Occipital lobe (tissue), 2 donors: Measurements from ENCODE around the gene MUC5AC. TPM values are rescaled to one million over a fixed set of nuclear protein-coding genes. Genes with fewer than 3 reads are reported as not detected.
"Not testable (repeated sequence)": the region's sequence is repeated elsewhere in the genome, so short reads cannot be mapped to it uniquely, and the experiment has no call there.

Source experiments
- DNase-seq: peaks from one replicate; lab custom pipeline; 2025; lab: John Stamatoyannopoulos, UW
- total RNA-seq: library from RNA; depleted of rRNA; stranded (reverse); fragments of >200 nt; gene quantifications from one replicate; pipeline ENCODE4 v1.2.3, GENCODE V29; 2014

The MUC5AC gene
- total RNA-seq, 1 donor from 2014 or later = not detected

DNA sequence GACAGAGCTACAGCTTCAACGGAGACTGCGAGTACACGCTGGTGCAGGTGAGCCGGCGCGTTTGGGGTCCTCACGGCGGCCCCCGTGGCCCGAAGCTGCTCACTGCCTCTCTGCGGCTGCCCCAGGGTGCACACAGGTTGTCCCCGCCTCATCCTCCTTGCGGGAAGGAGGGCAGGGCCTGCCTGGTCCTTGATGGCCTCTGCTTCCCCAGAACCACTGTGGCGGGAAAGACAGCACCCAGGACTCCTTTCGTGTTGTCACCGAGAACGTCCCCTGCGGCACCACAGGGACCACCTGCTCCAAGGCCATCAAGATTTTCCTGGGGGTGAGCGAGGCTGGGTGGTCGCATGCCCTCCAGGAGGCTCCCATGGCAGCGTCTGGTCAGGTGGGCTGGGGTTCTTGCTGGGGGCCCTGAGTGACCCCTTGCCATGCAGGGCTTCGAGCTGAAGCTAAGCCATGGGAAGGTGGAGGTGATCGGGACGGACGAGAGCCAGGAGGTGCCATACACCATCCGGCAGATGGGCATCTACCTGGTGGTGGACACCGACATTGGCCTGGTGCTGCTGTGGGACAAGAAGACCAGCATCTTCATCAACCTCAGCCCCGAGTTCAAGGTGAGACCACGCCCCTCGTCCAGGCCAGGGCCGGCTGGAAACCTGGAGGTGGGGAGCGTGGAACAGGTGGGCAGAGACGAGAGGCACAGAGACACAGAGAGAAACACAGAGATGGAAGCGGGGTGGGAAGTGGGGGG lies 19.4 kb downstream of the MUC5AC start:
- DNase-seq = no peak

DNA sequence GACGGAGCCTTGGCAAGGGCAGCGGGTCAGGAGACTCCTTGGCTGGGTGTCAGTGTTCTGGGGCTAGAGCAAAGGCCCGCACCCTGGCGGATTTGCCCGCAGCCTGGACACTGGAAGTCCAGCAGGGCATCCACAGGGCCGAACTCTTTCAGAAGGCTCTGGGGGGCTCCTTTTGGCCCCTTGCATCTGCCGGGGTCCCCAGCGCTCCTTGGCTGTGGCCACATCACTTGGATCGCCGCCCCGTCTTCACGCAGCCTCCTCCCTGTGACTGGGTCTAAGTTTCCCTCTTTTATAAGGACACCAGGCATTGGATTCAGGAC lies 20.0 kb downstream of the MUC5AC start:
- no peak for DNase-seq

DNA sequence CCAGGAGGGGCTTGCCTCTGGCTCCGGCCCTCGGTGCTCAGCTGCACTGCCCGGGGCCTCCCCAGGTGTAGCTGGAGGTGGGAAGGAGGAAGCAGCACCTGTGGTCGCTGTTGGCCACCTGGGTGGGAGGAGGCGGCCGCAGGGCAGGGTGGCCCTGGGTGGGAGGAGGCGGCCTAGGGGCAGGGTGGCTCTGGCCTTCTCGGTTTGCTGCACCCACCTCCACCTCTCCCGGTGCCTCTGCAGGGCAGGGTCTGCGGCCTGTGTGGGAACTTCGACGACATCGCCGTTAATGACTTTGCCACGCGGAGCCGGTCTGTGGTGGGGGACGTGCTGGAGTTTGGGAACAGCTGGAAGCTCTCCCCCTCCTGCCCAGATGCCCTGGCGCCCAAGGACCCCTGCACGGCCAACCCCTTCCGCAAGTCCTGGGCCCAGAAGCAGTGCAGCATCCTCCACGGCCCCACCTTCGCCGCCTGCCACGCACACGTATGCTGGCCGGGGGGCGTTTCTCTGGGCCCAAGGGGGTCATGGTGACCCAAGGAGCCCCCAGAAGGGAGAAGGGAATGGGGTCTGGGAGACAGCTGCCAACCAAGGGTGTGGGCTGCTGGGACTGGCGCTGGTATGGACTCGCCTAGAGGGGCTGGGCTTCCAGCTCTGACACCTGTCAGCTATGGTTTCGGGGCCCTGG lies 20.6 kb downstream of the MUC5AC start:
- DNase-seq = no peak

DNA sequence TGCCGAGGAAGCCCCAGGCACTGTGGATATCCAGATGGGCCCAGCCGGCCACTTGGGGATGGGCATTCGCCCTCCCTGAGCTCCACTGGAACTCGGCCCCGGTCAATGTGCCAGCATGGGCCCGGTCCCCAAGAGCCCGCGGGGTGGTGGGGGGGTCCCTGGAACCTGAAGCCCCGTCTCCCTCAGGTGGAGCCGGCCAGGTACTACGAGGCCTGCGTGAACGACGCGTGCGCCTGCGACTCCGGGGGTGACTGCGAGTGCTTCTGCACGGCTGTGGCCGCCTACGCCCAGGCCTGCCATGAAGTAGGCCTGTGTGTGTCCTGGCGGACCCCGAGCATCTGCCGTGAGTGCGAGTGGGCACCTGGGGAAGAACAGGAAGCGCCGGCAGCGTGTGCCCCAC lies 21.2 kb downstream of the MUC5AC start:
- DNase-seq = no peak

DNA sequence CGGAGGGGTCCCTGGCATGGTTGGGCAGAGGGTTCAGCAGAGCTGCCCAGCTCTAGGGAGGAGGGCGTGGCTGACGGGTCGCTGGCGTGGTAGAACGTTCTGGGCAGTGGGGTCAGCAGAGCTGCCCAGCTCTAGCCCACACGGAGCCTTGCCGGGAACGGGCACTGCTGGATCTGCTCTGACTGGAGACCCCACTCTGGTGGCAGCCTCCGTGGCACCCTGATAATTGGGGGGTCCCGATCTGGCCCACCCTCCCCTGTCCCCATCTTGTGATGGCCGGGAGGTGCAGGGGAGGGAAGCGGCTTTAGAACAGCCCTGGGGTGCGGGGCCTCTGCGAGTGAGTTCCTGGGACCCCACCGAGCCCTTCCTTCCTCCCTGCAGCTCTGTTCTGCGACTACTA lies 21.9 kb downstream of the MUC5AC start:
- DNase-seq = no peak

DNA sequence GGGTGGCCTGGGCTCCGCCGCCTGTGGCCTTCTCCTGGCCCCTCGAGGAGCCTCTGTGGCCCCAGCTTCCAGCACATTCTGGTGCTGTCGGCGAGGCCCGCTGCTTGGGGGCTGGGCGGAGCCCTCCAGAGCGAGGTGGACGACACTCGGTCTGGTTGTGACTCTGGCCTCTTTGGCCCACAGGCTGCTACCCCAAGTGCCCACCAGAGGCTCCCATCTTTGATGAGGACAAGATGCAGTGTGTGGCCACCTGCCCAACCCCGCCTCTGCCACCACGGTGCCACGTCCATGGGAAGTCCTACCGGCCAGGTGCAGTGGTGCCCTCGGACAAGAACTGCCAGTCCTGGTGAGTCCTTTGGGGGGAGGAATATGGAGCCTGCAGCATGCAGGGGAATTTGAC lies 22.4 kb downstream of the MUC5AC start:
- no peak for DNase-seq

DNA sequence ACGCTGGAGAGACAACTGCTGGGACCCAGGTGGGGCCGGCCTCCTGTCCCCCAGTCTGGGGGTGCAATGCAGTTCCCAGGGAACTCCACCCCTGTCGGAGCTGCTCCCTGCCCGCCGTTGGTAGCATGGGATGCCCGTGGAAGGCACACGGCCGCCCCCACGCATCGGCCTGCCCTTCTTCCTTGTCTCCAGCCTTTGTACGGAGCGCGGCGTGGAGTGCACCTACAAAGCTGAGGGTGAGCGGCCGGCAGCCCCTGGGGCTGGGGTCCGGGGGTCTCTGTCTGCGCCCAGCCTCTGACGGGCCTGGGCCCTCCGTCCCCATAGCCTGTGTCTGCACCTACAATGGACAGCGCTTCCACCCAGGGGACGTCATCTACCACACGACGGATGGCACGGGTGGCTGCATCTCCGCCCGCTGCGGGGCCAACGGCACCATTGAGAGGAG lies 23.2 kb downstream of the MUC5AC start:
- no peak for DNase-seq

DNA sequence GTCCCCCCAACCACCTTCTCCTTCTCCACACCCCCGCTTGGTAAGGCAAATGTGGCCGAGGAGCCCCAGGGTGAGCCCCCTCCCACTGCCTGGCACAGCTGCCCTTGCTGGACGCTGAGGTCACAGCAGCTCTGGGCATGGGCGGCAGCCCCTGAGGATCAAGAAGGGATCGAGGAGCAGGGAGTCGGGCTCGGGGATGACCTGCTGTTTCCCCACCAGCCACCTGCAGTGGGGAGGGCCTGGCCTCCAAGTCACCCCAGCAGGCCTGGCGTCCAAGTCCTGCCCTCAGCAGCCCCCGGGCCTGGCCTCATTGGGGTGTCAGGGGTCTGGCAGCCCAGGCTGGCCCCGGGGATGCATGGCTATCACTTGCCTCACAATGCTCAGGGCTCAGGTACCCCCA lies 23.7 kb downstream of the MUC5AC start:
- DNase-seq = no peak

DNA sequence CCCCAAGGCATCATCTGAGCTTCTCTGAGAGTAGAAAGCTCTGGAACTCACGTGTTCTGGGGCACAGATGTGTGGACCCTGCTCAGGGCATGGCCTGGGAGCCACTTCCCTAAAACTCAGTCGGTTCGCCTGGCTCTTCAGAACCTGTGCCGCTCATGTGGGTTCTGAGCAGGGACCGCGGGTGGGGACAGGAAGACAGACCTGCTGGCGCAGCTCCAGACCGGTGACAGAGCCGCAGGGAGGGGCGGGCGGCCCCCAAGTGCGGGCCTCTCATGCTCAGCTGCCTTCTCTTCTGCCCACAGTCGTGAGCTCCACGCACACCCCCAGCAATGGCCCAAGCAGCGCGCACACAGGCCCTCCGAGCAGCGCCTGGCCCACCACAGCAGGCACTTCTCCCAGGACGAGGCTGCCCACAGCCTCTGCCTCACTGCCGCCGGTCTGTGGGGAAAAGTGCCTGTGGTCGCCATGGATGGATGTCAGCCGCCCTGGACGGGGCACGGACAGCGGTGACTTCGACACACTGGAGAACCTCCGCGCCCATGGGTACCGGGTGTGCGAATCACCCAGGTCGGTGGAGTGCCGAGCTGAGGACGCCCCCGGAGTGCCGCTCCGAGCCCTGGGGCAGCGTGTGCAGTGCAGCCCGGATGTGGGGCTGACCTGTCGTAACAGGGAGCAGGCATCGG lies 24.2 kb downstream of the MUC5AC start:
- DNase-seq = no peak

DNA sequence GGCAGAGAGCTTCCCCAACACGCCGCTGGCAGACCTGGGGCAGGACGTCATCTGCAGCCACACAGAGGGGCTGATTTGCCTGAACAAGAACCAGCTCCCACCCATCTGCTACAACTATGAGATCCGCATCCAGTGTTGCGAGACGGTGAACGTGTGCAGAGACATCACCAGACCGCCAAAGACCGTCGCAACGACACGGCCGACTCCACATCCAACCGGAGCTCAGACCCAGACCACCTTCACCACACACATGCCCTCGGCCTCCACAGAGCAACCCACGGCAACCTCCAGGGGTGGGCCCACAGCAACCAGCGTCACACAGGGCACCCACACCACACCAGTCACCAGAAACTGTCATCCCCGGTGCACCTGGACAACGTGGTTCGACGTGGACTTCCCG lies 26.4 kb downstream of the MUC5AC start:
- not testable (repeated sequence) for DNase-seq

DNA sequence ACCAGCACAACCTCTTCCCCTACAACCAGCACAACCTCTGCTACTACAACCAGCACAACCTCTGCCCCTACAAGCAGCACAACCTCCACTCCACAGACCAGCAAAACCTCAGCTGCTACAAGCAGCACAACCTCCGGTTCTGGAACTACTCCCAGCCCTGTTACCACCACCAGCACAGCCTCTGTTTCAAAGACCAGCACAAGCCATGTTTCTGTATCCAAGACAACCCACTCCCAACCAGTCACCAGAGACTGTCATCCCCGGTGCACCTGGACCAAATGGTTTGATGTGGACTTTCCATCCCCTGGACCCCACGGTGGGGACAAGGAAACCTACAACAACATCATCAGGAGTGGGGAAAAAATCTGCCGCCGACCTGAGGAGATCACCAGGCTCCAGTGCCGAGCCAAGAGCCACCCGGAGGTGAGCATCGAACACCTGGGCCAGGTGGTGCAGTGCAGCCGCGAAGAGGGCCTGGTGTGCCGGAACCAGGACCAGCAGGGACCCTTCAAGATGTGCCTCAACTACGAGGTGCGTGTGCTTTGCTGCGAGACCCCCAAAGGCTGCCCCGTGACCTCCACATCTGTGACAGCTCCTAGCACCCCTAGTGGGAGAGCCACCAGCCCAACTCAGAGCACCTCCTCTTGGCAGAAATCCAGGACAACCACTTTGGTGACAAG lies 30.8 kb downstream of the MUC5AC start:
- not testable (repeated sequence) for DNase-seq

DNA sequence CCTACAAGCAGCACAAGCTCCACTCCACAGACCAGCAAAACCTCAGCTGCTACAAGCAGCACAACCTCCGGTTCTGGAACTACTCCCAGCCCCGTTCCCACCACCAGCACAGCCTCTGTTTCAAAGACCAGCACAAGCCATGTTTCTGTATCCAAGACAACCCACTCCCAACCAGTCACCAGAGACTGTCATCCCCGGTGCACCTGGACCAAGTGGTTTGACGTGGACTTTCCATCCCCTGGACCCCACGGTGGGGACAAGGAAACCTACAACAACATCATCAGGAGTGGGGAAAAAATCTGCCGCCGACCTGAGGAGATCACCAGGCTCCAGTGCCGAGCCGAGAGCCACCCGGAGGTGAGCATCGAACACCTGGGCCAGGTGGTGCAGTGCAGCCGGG lies 32.1 kb downstream of the MUC5AC start:
- DNase-seq = not testable (repeated sequence)

DNA sequence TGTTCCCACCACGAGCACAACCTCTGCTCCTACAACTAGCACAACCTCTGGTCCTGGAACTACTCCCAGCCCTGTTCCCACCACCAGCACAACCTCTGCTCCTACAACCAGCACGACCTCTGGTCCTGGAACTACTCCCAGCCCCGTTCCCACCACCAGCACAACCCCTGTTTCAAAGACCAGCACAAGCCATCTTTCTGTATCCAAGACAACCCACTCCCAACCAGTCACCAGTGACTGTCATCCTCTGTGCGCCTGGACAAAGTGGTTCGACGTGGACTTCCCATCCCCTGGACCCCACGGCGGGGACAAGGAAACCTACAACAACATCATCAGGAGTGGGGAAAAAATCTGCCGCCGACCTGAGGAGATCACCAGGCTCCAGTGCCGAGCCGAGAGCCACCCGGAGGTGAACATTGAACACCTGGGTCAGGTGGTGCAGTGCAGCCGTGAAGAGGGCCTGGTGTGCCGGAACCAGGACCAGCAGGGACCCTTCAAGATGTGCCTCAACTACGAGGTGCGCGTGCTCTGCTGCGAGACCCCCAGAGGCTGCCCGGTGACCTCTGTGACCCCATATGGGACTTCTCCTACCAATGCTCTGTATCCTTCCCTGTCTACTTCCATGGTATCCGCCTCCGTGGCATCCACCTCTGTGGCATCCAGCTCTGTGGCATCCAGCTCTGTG lies 34.2 kb downstream of the MUC5AC start:
- not testable (repeated sequence) for DNase-seq

DNA sequence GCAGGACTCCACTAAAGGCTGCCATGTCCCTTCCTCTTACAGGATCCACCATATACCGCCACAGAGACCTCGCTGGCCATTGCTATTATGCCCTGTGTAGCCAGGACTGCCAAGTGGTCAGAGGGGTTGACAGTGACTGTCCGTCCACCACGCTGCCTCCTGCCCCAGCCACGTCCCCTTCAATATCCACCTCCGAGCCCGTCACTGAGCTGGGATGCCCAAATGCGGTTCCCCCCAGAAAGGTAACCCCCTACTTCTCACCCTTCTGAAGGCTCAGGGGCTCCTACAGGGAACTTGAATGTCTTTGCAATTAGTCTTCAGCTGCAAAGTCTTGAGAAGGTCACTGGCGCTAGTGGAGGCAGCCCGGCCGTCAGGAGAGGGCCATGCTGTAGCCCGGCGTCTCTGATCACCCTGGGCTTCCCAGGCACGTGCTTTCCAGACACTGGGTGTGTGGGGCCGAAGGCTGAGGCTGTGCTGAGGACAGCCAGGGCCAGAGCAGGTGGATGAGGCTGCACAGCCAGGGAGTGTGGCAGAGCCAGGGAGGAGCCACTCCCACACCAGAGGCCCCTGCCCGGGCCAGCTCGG lies 35.1 kb downstream of the MUC5AC start:
- DNase-seq = no peak

DNA sequence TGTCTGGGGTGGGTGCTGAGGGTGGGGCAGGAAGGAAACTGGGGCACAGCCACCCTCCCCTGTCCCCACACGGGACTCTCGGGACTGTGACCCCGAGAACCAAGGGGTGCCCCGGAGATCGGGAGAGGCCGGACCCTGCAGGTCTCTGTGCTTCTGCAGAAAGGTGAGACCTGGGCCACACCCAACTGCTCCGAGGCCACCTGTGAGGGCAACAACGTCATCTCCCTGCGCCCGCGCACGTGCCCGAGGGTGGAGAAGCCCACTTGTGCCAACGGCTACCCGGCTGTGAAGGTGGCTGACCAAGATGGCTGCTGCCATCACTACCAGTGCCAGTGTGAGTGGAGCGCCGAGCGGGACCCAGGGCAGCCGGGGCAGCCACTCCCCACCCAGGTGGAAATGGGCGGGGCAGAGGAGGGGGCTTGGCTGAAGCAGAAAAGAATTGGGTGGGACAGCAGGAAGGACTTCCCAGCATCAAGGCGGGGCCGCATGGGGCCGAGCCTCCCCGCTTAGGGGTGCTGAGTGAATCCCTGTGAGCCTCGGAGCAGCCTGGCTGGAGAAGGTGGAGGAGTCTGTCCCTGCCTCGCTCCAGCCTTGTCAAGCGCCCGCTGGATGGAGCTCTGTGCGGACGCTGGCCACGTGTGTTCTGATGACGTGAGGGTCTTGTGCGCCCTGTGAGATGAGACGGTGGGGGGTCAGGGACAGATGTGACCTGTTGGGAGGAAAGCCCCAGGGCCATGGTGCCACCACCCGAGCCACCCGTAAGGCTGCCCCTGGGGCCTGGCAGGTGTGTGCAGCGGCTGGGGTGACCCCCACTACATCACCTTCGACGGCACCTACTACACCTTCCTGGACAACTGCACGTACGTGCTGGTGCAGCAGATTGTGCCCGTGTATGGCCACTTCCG lies 35.8 kb downstream of the MUC5AC start:
- DNase-seq = no peak

DNA sequence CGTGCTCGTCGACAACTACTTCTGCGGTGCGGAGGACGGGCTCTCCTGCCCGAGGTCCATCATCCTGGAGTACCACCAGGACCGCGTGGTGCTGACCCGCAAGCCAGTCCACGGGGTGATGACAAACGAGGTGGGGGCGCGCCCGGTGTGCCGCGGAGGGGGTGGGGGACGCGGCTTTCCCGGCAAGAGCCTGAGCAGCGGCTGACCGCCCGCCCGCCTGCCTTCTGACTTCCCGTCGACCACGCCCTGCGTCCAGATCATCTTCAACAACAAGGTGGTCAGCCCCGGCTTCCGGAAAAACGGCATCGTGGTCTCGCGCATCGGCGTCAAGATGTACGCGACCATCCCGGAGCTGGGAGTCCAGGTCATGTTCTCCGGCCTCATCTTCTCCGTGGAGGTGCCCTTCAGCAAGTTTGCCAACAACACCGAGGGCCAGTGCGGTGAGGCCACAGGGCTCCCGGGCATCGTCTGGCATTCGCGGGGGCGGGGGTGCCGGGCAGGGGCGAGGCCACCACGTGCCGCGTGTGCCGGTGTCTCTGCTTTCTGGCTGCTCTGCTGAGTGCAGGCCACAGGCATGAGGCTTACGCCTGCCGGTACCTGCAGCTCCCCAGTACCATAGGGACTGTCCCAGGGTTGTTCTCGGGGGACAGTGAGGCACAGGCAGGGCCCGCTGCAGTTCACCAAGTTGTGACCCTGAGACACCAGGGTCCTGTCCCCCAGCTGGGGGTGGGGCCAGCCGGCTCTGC lies 36.7 kb downstream of the MUC5AC start:
- DNase-seq = no peak

DNA sequence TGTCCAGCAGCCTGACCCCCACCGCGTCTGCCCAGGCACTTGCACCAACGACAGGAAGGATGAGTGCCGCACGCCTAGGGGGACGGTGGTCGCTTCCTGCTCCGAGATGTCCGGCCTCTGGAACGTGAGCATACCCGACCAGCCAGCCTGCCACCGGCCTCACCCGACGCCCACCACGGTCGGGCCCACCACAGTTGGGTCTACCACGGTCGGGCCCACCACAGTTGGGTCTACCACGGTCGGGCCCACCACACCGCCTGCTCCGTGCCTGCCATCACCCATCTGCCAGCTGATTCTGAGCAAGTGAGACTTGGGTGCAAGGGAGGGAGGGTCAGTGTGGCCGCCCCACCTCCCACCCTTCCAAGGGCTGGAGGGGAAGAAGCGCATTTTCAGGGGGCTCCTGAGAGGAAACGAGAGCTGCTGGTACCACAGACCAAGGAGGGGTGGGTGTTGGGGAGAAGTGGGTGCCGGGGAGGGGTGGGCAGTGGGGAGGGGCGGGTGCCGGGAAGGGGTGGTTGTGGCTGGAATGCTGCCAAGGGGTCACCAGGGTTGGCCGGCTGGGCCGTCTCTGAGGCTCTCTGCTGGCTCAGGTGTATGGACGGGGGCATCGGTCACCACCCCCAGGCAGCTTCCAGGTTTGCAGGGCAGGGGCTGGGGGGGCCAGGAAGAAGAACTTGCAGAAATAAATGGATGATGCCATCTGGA lies 37.4 kb downstream of the MUC5AC start:
- DNase-seq = no peak

DNA sequence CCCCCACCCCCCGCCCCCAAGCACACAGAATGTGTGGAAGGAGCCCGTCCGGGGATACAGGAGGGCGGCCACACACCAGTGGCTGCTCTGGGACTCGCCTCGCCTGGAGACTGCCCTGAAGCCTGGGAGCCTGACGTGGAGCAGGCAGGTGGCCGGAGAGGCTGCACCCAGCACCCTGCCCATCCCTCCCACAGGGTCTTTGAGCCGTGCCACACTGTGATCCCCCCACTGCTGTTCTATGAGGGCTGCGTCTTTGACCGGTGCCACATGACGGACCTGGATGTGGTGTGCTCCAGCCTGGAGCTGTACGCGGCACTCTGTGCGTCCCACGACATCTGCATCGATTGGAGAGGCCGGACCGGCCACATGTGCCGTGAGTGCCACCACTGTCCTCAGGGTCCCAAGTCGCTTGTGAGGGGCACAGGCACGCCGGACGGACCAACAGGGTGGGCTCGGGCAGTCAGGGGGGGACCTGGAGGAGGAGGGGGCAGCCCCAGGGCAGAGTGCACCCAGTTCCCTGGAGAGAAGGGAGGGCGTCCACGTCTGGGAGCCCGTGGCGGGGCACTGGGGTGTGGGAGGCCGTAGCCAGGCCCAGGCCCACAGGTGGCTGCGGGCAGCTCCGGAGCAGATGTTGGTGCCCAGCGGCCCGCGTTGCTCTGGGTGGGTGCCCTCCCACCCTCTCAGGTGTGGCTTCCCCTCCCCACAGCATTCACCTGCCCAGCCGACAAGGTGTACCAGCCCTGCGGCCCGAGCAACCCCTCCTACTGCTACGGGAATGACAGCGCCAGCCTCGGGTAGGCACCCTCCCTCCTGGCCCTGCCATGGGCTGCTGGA lies 38.1 kb downstream of the MUC5AC start:
- DNase-seq = no peak
